ENCODE results near the gene GNA12.

GRCh38 chr7:2774280-2774679 is 69.8 kb downstream of the GNA12 start:
- no peak for TF ChIP-seq CTCF (conservative IDR thresholded peaks at IDR 0.05)
- TF ChIP-seq ZFX (IDR thresholded peaks at IDR 0.05): no peak
